Hair follicle dermal papilla cell (primary cell): Measurements from ENCODE around the gene MAPKAPK3. TPM values are rescaled to one million over a fixed set of nuclear protein-coding genes. Genes with fewer than 3 reads are reported as not detected.

Source experiments
- small RNA-seq: library from RNA; depleted of rRNA; stranded (forward); fragments of <200 nt; gene quantifications from one replicate; pipeline ENCODE3, GENCODE V24; 2012
- total RNA-seq: library from RNA; depleted of rRNA; stranded (reverse); fragments of >200 nt; gene quantifications from 2 replicates; pipeline ENCODE4 v1.2.3, GENCODE V29; 2012

MAPKAPK3 gene
- total RNA-seq = 54.0 and 61.0 TPM in 2 replicates

DNA sequence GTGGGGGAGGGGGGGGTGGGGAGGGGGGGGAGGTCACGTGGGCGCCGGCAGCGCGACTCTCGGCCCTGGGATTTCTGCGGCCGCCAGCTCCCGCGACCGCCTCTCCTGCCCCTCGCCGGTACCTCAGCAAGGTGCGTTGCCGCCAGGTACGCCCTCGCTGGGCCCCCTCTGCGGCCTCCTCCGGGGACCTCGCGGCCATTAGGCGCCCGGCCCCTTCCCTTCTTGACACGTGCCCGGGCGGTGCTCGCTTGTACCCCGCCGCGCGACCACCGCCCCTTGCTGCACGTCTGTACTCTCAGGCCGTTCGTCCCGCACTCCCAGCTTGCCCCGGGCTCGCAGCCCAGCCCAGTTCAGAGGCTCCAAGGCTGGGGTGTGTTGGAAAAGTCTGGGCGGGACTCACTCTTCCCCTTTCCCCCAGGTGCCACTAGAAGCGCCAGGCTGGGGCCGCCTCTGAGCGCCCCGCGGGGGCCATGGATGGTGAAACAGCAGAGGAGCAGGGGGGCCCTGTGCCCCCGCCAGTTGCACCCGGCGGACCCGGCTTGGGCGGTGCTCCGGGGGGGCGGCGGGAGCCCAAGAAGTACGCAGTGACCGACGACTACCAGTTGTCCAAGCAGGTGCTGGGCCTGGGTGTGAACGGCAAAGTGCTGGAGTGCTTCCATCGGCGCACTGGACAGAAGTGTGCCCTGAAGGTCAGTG lies at the start of gene MAPKAPK3:
TSS of gene MAPKAPK3 (plus strand) at position 56 of the 696 bp plus-strand sequence. CDS start at position 471, 415 bp downstream.

DNA sequence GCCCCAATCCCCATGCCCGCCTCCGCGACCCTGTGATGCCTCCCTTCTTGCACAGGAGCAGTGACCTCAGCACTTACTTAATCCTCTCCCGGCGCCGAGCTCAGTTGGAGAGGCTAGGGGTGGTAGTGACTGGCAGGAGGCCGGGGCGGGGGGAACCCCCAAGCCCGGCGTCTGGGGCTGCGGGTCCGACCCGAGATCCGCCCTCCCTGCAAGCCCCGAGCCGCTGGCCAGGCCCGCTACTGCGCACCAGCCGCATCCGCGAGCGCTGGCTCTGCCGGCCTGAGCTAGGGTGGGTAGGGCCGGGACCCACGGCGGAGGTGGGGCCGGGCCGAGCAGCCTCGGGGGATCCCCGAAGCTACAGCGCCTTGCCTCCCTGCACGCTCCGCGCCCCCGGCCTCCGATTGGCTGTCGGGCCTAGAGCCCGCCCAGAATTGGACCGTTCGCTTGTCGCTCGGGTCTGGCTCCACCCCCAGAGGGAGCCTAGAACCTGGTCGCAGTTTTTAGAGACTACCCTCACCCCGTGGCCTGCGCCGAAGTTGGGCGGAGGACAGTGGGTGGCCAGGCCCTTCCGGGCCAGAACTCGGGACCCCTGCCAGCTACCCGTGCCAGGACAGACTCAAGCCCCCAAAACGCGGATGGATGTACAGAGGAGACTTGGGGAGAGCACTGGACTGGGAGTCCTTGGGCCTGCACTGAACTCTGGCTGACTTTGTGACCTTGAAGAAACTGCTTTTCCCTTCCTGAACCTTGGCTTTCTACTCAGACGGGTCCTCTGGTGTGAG lies 49.4 kb upstream of the MAPKAPK3 start, which contains the start of gene C3orf18:
TSS of gene C3orf18 (minus strand) at position 362 of the 782 bp plus-strand sequence. CDS start 2,048 bp downstream, outside the sequence.

DNA sequence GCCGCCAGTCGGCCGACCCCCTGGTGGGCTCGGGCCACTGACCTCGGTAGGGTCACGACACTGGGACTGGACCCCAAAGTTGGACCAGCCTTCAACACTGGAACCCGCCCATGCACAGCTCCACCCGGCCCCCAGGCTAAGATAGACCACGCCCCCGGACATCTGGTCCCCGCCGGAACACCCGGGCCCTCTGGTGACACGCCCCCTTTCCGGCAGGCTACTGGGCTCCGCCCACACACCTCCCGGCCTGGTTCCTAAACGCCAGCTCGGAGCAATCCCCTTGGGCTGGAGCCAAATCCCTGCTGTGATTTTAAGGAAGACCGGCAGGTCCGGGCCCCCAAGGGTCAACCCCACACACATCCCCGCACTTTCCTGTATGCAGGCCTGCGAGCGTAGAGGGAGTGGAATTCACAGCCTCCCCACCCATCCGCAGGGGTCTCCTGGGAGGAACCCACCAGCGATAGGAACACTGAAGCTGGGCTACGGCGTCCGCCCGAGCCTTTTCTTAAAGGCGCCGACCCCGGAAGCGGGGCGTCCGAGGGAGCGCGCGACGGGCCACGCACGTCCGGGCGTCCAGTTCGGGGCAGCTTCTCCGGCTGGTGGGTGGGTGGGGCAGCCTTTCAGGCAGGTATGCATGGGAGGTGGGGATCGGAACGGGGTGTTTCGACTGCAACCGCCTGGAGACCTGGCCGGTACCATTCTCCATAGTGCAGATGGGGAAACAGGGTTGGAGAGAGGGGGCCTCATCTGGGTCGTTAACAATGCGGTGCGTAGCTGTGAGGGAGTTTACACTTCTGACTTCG lies 47.8 kb upstream of the MAPKAPK3 start, which contains the start of gene HEMK1:
TSS of gene HEMK1 (plus strand) at position 576 of the 803 bp plus-strand sequence. CDS start 1,583 bp downstream, outside the sequence.

DNA sequence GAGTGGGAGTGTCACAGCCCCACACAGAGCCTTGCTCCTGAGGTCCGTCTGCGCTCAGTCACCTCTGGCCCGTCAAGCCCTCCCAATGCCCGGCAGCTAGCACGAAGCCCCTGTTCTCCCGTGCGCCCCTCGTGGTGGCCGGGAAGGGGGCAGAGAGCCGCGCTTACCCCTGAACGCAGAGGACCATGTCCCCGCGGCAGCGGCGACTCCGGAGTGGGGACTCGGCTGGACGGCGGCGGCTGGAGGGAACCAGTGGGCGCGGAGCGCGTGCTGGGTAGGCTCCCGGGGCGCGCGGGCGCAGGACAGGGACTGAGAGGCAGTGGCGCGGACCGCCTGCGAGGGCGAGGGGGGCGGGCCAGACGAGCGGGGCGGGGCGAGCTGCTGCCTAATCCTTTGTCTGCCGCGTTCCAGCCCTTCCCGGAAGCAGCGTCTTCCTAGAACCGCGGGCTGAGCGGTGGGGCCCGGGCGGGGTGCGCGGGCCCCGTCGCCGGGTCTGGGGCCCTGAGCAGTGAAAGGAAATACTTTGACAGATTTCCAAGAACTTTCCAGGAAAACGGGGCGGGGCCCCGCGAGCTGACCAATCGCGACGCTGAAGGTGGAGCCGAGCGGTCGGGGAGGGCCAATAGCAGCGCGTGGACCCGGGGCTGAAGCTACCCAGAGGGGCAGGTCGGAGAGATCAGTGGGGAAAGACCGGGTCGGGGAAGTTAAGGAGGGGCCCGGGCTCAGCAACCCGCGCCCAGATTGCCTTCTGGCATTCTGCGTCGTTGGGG lies 5.3 kb upstream of the MAPKAPK3 start, which contains the start of gene CISH:
TSS of gene CISH (minus strand) at position 311 of the 770 bp plus-strand sequence. CDS start at position 187, 124 bp downstream.

DNA sequence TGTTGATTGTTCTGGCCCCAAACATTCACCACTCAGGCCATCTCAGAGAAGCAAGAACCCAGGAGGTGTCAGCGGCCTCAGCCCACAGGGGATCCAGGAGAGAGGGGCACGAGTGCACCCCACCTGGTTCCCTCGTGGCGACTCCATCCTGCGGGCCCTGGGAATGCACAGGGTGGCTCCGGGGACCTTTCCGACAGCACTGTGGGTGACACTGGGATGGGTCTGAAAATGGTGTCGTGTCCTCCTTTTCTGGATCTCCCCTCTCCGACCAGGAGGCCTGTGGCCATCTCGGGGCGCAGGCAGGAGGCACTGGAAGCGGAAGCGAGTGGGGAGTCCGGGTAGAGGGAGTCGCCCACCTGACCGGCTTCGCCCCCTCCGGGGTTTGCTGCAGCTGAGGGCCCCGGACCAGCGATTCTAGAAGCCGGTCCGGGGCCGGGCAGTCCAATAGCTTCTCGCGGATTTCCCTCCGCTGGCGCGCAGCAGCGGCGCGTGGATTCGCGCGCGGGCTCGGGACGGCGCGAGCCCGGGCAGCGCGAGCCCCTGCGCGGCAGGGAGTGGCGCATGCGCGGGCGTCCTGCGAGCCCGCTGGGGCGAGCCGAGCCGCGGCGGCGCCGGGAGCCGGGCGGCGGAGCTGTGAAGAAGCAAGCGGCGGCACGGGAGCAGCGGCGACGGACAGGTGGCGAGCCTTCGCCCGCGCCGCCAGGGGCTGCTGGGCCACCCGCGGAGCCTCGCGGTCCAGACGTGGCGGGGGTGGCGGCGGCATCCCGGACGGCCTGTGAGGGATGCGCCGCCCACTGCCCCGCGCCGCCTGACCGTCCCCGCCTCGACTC lies 57.6 kb downstream of the MAPKAPK3 start, which contains the start of gene DOCK3:
TSS of gene DOCK3 (plus strand) at position 579 of the 830 bp plus-strand sequence. CDS start 337 bp downstream, outside the sequence.

Small RNA genes within 50 kb of the gene (small RNA-seq; reads per million reads assigned to genes)
- not detected for gene MIR4787
- 1.2 reads per million, percentile 23 among the genes with 10 or more reads in this experiment for gene PPIAP69

Other genes with a start within 250 kb of the MAPKAPK3 start
- gene CACNA2D2, start 113.5 kb upstream of the MAPKAPK3 start, total RNA-seq = 0.12 TPM in 1 of 2 replicates, not detected in the other
- gene C3orf18, start 49.4 kb upstream of the MAPKAPK3 start, total RNA-seq = 28.6 and 35.6 TPM in 2 replicates
- 13.3 and 16.6 TPM in 2 replicates for gene HEMK1, start 47.6 kb upstream of the MAPKAPK3 start, total RNA-seq
- 1.3 and 2.3 TPM in 2 replicates for gene CISH, start 5.4 kb upstream of the MAPKAPK3 start, total RNA-seq
- 0.16 and 0.24 TPM in 2 replicates for gene DOCK3, start 57.8 kb downstream of the MAPKAPK3 start, total RNA-seq